K562 (cell line): ENCODE results near the gene DYRK1B.

Experiments used
- CTCF ChIP-seq, 3 experiments: IDR thresholded peaks in 2 of 3; conservative IDR thresholded peaks in 1 of 3; 2 replicates each; pipeline ENCODE4 v1.5.1; 2011 to 2012; ENCODE audit warnings: low read length in 3 of 3, mild to moderate bottlenecking in 3 of 3, control low read depth in 2 of 3, improper control_type of control experiment in 1 of 3, inconsistent platforms in 1 of 3, low read depth in 1 of 3, mixed read lengths in 1 of 3, moderate library complexity in 1 of 3; ENCODE audit not compliant: insufficient read depth in 2 of 3
- FUS ChIP-seq: fragments of 200-400 bp; formaldehyde crosslinking; optimal IDR thresholded peaks from 2 replicates; pipeline ENCODE3; 2017; ENCODE audit warnings: low read depth, low read length
- NCOA2 ChIP-seq, 2 experiments: fragments of 450-650 bp; IDR thresholded peaks; 2 replicates each; pipeline ENCODE4 v1.6.1; 2018; ENCODE audit warnings: mild to moderate bottlenecking in 2 of 2, moderate library complexity in 1 of 2; ENCODE audit not compliant: partially characterized antibody in 2 of 2
- NR1H2 ChIP-seq: sonication (generic); formaldehyde crosslinking; IDR thresholded peaks from 2 replicates; pipeline ENCODE4 v1.4.0; 2020; ENCODE audit warnings: mild to moderate bottlenecking, missing genetic modification reagents
- ZNF324 ChIP-seq: fragments of 250-450 bp; sonication (Bioruptor Pico); IDR thresholded peaks from 2 replicates; pipeline ENCODE4 v1.4.0; 2020; ENCODE audit warnings: mild to moderate bottlenecking
- ZNF644 ChIP-seq: fragments of 200-800 bp; sonication (Bioruptor generic); IDR thresholded peaks from 2 replicates; pipeline ENCODE4 v1.6.1; 2016; ENCODE audit warnings: low read depth, missing genetic modification characterization, missing compliant biosample characterization
- TF ChIP-seq, protein P1 (sequence below), 2 experiments: fragments of 450-650 bp in 1 of 2; IDR thresholded peaks; 2 replicates each; pipeline ENCODE4 v1.6.1; 2011 to 2017; ENCODE audit warnings: low read depth in 2 of 2, antibody characterized with exemption in 1 of 2, borderline replicate concordance in 1 of 2, low read length in 1 of 2, mild to moderate bottlenecking in 1 of 2, mixed read lengths in 1 of 2; ENCODE audit not compliant: control insufficient read depth in 1 of 2

GRCh38 chr19:39867952-39868351, 34.0 kb upstream of the DYRK1B start:
- TF ChIP-seq NCOA2 (IDR thresholded peaks at IDR 0.05; ENCODE audit: partially characterized antibody in 2 of 2) (no peak), FUS (no peak), NR1H2 (CRISPR knock-in tag) (no peak), ZNF644 (tag) (no peak), CTCF (IDR thresholded peaks at IDR 0.05 in 2 of 3, conservative IDR thresholded peaks at IDR 0.05 in 1 of 3; ENCODE audit: insufficient read depth in 2 of 3, low read depth in 1 of 3, low read length in 3 of 3) (no peak), ZNF324 (CRISPR knock-in tag) (no peak)
- TF ChIP-seq, protein P1, sequence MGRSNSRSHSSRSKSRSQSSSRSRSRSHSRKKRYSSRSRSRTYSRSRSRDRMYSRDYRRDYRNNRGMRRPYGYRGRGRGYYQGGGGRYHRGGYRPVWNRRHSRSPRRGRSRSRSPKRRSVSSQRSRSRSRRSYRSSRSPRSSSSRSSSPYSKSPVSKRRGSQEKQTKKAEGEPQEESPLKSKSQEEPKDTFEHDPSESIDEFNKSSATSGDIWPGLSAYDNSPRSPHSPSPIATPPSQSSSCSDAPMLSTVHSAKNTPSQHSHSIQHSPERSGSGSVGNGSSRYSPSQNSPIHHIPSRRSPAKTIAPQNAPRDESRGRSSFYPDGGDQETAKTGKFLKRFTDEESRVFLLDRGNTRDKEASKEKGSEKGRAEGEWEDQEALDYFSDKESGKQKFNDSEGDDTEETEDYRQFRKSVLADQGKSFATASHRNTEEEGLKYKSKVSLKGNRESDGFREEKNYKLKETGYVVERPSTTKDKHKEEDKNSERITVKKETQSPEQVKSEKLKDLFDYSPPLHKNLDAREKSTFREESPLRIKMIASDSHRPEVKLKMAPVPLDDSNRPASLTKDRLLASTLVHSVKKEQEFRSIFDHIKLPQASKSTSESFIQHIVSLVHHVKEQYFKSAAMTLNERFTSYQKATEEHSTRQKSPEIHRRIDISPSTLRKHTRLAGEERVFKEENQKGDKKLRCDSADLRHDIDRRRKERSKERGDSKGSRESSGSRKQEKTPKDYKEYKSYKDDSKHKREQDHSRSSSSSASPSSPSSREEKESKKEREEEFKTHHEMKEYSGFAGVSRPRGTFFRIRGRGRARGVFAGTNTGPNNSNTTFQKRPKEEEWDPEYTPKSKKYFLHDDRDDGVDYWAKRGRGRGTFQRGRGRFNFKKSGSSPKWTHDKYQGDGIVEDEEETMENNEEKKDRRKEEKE (IDR thresholded peaks at IDR 0.05; ENCODE audit: borderline replicate concordance in 1 of 2, control insufficient read depth in 1 of 2, low read depth in 2 of 2, low read length in 1 of 2), result no peak
